Natural killer cell (primary cell): ENCODE results near the gene TTLL4. TPM values are rescaled to one million over a fixed set of nuclear protein-coding genes. Genes with fewer than 3 reads are reported as not detected.
"Not testable (repeated sequence)": the region's sequence is repeated elsewhere in the genome, so short reads cannot be mapped to it uniquely, and the experiment has no call there.

ENCODE experiments used
- ATAC-seq, 3 donors: fragments of 150-1000 bp in 2 of 3; fragments of 200-7000 bp in 1 of 3; cut with Tn5 transposase; 1 replicate in 1 of 3; 2 replicates in 2 of 3; pipeline ENCODE4 v1.10.0; 2021; ENCODE audit warnings: mild to moderate bottlenecking in 2 of 3, moderate library complexity in 2 of 3
- DNase-seq, 2 donors: peaks; one replicate each; pipeline versions ENCODE4 v3.0.0 to v3.0.0-alpha.2; 2013 to 2021; ENCODE audit warnings: mixed read lengths in 1 of 2
- H3K27ac ChIP-seq: one replicate; pipeline ENCODE4 v1.5.1; 2013; ENCODE audit warnings: mild to moderate bottlenecking, low read length
- H3K27me3 ChIP-seq: one replicate; pipeline ENCODE4 v1.6.1; 2013; ENCODE audit warnings: low read length; ENCODE audit not compliant: control insufficient read depth, insufficient read depth
- H3K36me3 ChIP-seq: one replicate; pipeline ENCODE4 v1.6.1; 2013; ENCODE audit warnings: low read length; ENCODE audit not compliant: control insufficient read depth, insufficient read depth
- H3K4me1 ChIP-seq: one replicate; pipeline ENCODE4 v1.6.1; 2013; ENCODE audit warnings: low read length; ENCODE audit not compliant: control insufficient read depth, insufficient read depth
- H3K4me3 ChIP-seq: one replicate; pipeline ENCODE4 v1.5.1; 2013; ENCODE audit warnings: low read length
- H3K9me3 ChIP-seq: one replicate; pipeline ENCODE4 v1.6.1; 2013; ENCODE audit warnings: low read length; ENCODE audit not compliant: control insufficient read depth, insufficient read depth
- H3K27ac Mint-ChIP-seq, 2 donors: one replicate each; pipeline ENCODE4 v1.8.0; 2022; ENCODE audit warnings: mild to moderate bottlenecking in 2 of 2, mixed read lengths in 2 of 2, moderate library complexity in 1 of 2
- H3K27me3 Mint-ChIP-seq, 2 donors: one replicate each; pipeline ENCODE4 v1.8.0; 2022; ENCODE audit warnings: low read depth in 2 of 2, mixed read lengths in 2 of 2
- H3K36me3 Mint-ChIP-seq: one replicate; pipeline ENCODE4 v1.8.0; 2022; ENCODE audit warnings: mixed read lengths
- H3K4me1 Mint-ChIP-seq, 2 donors: one replicate each; pipeline ENCODE4 v1.8.0; 2022; ENCODE audit warnings: mixed read lengths in 2 of 2
- H3K4me3 Mint-ChIP-seq: one replicate; pipeline ENCODE4 v1.8.0; 2022; ENCODE audit warnings: mild to moderate bottlenecking, moderate library complexity, mixed read lengths
- H3K9me3 Mint-ChIP-seq, 2 donors: one replicate each; pipeline ENCODE4 v1.8.0; 2022; ENCODE audit warnings: mixed read lengths in 2 of 2
- CTCF ChIP-seq: fragments of 200-600 bp; IDR thresholded peaks from one replicate; pipeline ENCODE4 v1.8.0; 2022; ENCODE audit warnings: antibody characterized with exemption
- WGBS: methylation state at CpG from one replicate; pipeline ENCODE4 v1.1.7; 2013; ENCODE audit warnings: missing lambda C conversion rate; ENCODE audit not compliant: insufficient coverage; 5-methylcytosine and 5-hydroxymethylcytosine counted together
- intact Hi-C: fragments of 100-400 bp; cut with micrococcal nuclease; formaldehyde crosslinking; loops from one replicate; pipeline ENCODE4 v1.14.2; 2022
- total RNA-seq, 4 donors: library from RNA; stranded (reverse); fragments of 120-200 nt in 1 of 4; gene quantifications; one replicate each; pipeline versions ENCODE4 v1.2.3 to v1.2.4, GENCODE V29; 2013 to 2022

Gene TTLL4
- total RNA-seq, 3 donors from 2014 or later (not counting 1 experiment from before 2014, with no cell fraction given): 20.2 to 25.5 (median 22.8) TPM

- H3K4me1 ChIP-seq, H3K36me3 ChIP-seq, H3K36me3 Mint-ChIP-seq, H3K27ac Mint-ChIP-seq, H3K4me1 Mint-ChIP-seq, intact Hi-C loops, H3K27me3 ChIP-seq, H3K27ac ChIP-seq, H3K9me3 Mint-ChIP-seq, H3K4me3 Mint-ChIP-seq, H3K4me3 ChIP-seq, H3K9me3 ChIP-seq, H3K27me3 Mint-ChIP-seq: not testable (repeated sequence)
- DNase-seq: peak in 1 of 2 donors; percentile 62
- peak; percentile 54 for TF ChIP-seq CTCF
- 36% methylated on average over 5 of the region's 5 CpGs for whole genome bisulfite sequencing
- ATAC-seq: peak; percentile 58 to 74 (median 73)
These were observed 23.1 kb upstream of the TTLL4 start for GRCh38 chr2:218687400-218688060.

DNA sequence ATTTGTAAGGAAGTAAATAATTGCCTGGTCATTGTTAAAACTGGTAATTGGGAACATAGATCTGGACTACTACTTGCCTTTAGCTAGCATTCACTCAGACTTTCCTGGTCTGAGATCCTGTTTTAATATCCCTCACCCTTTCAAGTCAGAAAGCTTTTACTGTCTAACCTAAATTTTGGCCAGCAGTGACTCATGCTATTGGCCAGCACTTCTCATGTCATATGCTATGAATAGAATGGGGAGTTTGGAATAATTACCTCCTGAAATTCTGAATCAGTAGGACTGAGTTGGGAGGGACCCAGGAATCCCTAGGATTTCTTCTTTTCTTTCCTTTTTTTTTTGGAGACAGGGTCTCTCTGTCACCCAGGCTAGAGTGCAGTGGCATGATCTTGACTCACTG, 19.4 kb upstream of the TTLL4 start:
- H3K27ac Mint-ChIP-seq: no peak overlapping the region
- ATAC-seq (no peak), DNase-seq (no peak)
- no peaks in the 10 kb centered on the region for H3K9me3 Mint-ChIP-seq
- H3K27me3 ChIP-seq: no peaks in the 10 kb centered on the region
- no peaks in the 10 kb centered on the region for H3K27me3 Mint-ChIP-seq
- intact Hi-C loops: no loop called here
- peaks cover 5% of the 10 kb centered on the region for H3K36me3 ChIP-seq
- no peak overlapping the region for H3K4me3 ChIP-seq
- H3K36me3 Mint-ChIP-seq: peaks cover 5% of the 10 kb centered on the region
- H3K9me3 ChIP-seq: no peaks in the 10 kb centered on the region
- no peak overlapping the region for H3K27ac ChIP-seq
- H3K4me1 ChIP-seq: no peaks in the 10 kb centered on the region
- H3K4me3 Mint-ChIP-seq: no peak overlapping the region
- H3K4me1 Mint-ChIP-seq: no peaks in the 10 kb centered on the region
- no peak for TF ChIP-seq CTCF

DNA sequence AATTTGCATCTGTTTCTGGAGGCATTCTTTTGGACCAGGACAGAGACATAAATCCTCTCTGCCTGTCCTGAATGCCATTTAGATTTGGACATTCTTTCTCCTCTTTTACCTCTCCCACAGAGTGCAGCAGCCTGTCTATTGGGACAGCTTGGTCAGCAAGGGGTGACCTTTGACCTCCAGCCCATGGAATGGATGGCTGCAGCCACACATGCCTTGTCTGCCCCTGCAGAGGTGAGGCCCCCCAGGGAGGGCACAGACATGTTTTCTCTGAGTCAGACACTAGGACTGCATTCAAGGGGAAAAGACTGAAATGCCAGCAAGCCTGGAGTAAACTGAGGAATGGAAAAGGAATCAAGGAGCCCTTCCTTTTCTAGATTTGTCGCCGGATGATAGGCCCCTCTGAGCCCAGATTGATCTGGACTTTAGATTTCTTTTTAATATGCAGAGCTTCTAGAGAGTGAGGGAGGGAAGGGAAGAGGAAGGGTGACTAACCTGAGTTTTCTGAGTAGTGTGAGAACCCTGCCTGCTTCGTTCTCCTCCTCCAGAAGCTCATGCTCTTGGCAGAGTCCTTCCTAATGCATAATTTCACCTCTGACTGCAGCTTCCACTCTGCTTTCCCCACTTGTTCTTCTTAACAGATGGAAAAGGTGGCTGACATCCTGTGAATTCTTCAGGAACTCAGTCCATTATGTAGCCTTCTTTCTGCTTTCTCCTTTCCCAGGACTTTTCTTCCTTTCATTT, 16.1 kb upstream of the TTLL4 start:
- Mint-ChIP-seq H3K27ac (no peak overlapping the region), H3K27me3 (no peaks in the 10 kb centered on the region), H3K4me3 (no peak overlapping the region), H3K4me1 (no peaks in the 10 kb centered on the region), H3K36me3 (peaks cover 5% of the 10 kb centered on the region), H3K9me3 (no peaks in the 10 kb centered on the region)
- H3K27ac ChIP-seq: no peak overlapping the region
- no peak overlapping the region for H3K4me3 ChIP-seq
- no peak for TF ChIP-seq CTCF
- H3K36me3 ChIP-seq: peaks cover 5% of the 10 kb centered on the region
- WGBS: 92% methylated on average over 3 of the region's 3 CpGs
- H3K27me3 ChIP-seq: no peaks in the 10 kb centered on the region
- no peaks in the 10 kb centered on the region for H3K4me1 ChIP-seq
- DNase-seq (no peak), ATAC-seq (no peak)
- H3K9me3 ChIP-seq: no peaks in the 10 kb centered on the region
- intact Hi-C loops: no loop called here
